ENCODE data around the gene ZC3H13.
A peak's percentile ranks its signal among the peaks of the same experiment; 100 is the strongest.
"Not testable (repeated sequence)": the region's sequence is repeated elsewhere in the genome, so short reads cannot be mapped to it uniquely, and the experiment has no call there.

Gene ZC3H13

GRCh38 chr13:46006688-46007452 lies 45.7 kb downstream of the ZC3H13 start:
- no peak for DNase-seq

DNA sequence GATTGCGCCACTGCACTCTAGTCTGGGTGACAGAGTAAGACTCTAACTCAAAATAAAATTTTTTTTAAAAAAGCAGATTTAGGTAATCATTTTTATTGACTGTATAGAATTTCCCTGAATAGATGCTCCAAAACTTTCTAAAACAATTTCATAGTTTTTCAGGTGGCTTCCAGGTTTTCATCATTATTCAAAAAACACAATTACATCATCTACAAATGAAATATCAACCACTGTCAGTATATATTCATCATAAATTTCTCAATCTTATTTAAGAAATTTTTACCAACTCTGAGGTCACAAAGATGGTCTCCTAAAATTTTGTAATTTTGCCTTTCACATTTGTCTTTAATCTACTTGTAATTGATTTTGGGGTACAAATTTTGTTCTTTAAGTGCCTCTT lies 48.1 kb downstream of the ZC3H13 start:
- DNase-seq = no peak

- no peak for DNase-seq
Observed at GRCh38 chr13:45996631-45997030, 55.9 kb downstream of the ZC3H13 start.

DNA sequence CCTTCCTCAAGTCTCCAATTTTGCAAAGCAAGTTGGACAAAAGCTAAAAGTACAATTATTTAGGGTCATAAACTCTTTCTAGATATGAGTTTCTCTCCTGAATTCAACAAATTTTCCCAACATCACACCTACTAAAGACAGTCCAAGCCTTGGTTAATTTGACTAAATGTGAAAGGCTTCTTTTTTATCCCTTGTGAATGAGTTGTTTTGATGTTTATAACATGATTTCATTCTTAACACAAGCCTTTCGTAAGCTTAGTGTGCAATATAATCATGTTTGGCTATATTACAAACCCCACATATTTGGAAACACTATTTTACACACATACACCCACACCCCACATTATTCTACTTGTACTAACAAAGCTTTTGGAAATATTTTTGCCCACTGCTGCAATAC lies 57.3 kb downstream of the ZC3H13 start:
- no peak for DNase-seq

DNA sequence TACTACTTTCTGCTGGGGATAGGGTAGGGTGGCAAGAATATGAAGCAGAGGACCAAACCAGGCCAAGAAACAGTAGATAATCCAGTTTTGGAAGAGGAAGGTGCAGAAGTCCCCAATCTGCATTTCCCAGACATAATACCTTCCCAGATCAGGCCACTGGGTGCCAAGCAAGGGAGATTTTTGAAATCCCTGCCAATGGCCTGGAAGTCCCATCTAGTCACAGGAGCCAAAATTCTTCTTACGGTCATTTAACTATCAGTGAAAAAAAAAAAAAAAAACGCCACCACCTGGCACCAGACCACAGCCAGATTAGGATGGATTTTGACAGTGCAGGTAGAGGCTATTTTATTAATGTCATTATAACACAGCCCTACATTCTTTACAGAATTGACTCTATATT lies 57.8 kb downstream of the ZC3H13 start:
- DNase-seq = no peak

- DNase-seq = no peak
Observed at GRCh38 chr13:45989607-45990006, 62.9 kb downstream of the ZC3H13 start.

- DNase-seq = not testable (repeated sequence)
Observed at GRCh38 chr13:45981127-45981526, 71.4 kb downstream of the ZC3H13 start.

GRCh38 chr13:45975337-45975736 lies 77.2 kb downstream of the ZC3H13 start:
- no peak for DNase-seq

GRCh38 chr13:45974500-45974899 lies 78.0 kb downstream of the ZC3H13 start:
- DNase-seq = no peak

DNA sequence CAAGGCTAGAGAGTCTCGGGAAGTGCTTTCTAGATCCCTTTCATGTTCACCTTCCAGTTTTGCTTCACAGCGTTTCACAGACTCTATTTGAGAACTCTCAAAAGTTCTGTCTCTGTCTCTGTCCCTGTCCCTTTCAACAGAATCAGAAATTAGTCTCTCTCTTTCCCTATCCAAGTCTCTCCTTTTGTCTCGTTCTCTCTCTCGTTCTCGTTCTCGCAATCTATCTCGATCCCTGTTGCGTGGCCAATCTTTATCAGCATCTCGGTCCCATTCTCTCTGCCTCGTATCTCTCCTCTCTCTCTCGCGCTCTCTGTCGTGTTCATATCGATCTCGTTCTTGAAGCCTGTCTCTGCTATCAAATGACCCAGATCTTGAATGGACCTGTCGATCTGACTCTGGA lies 85.0 kb downstream of the ZC3H13 start:
- DNase-seq = no peak

DNA sequence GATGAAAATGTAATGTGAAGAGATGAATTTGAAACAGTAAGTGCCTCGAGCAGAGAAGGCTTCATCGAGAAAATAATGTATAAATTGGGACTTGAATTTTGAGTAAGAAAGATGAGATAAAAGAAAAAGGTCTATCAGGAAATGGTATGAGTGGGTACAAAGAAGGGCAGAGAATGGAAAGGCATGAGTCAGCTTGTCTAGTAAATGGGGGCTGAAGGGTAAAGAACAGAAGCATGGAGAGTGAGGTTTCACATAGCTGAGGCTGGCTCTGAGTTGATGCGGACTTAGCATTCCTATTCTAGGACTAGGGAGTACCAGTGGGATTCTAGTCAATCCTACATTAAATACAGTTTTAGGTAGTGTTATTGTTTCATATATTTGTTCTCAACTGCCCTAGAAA lies 85.8 kb downstream of the ZC3H13 start:
- no peak for DNase-seq

DNA sequence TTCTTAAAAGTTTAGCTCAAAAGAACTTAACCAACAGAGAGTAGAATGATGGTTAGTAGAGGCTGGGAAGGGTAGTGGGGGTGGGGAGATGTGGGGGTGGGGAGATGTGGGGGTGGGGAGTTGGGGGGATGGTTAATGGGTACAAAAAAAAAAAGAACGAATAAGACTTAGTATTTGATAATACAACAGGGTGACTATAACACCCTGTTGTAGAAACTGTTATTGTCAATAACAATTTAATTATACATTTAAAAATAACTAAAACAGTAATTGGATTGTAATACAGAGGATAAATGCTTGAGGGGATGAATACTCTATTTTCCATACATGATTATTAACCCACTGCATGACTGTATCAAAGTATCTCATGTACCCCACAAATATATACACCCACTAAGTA lies 91.1 kb downstream of the ZC3H13 start:
- no peak for DNase-seq

DNA sequence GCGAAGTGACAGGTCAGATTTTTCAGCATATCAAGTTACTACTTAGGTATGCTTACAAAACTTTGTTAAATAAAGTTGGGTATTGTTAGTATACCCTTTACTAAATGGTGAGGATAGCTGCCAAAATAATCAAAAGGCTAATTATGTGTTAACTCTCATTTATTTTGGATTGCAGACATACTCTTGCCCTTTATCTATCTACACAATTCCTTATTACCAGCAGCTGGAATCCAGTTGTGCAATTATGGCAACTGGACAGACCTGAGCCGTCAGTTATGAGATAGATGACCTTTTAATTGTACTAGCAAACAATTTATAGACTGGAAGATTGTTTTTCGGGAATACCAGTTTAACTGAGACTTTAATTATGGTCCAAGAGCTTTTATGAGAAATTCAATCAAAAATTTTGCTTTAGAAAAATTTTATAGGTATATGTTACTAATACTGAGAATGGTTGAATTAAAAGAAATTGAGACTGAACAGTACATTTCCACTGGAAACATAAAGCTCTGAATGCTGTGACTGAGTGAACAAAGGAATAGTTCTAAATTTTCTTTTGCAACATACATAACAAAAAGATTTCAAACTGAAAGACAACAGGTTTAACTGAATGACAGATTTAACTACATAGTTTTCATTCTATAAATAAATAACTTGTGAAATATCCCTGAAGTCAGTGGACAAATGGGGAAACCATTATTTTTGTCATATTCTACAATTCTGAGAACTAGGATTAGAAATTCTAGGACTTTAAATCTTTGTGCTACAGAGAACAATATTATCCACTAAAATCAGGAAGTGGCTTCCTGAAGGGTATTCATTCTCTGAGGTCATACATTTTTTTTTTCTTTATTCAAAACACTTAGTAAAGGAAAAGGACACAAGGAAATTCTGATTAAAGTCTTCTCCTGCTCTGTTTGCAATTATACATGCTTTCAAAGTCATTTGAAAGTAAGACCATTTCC lies 97.4 kb downstream of the ZC3H13 start:
- no peak for DNase-seq

DNA sequence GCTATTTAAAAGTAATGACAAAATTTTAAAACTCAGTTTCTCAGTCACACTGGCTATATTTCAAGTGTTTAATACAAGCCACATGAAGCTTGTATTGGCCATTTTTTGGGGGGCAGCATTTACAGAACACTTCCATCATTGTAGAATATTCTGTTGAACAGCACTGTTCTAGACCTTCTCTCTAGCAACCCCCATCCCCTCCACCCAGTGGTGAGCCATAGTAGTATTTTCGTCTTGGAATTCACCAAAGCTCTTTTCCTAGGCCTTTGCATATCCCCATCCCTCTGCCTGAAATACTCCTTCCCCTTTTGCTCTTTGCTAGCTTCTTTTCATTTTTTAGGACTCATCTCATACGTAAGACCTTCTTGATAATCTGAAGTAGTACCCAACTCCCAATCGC lies 99.5 kb downstream of the ZC3H13 start:
- DNase-seq = no peak

GRCh38 chr13:45951724-45952123 lies 100.8 kb downstream of the ZC3H13 start:
- DNase-seq = no peak

GRCh38 chr13:45951166-45951565 lies 101.4 kb downstream of the ZC3H13 start:
- peak in 1 of 2 experiments; percentile 4 for DNase-seq

DNA sequence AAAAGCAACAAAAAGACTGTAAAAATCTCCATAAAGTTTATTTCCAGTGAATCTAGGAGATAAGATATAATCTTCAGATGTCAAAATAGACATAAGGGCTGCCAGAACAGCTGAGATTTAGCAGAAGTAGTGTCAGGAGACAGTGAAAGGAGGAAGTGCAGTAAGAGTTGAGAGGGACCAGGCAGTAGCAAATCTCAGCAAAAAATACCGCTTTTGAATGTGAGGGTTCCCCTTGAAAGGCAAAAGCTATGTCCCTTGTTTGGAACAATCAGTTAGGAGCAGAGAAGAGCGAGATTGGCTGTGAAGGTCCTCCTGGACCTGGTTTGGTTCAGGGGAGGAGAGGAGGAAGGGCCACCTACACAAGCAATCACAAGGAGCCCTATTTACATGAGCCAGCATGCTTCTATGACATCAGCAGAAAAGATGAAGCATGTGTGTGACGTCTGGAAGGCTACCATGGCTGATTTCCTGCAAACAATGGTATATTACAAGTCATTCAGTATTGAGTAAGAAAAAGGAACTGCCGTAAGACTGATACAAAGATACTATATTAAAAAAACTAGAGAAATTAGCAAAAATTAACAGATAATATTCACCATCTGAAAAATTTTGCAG lies 102.1 kb downstream of the ZC3H13 start:
- peak; percentile 33 to 59 for DNase-seq

- no peak for DNase-seq
Observed at GRCh38 chr13:45949161-45949560, 103.4 kb downstream of the ZC3H13 start.

DNA sequence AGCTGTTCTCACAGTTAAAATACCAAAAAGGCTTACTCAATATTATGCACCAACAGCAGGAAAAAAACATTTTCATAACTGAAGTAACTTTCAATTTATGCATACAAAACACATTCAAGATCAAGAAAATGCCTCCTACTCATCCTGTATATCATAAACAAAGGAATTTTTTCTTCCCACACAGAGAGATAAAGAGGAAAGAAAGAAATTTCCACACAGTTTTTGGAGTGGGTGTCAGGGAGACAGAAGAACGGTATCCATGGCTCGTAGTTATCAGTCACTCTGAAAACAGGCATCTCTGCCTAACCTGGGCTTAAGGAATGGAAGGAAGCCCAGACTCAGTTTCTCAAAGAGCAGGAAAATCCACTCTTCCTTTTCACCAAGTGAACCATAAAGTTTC lies 108.6 kb downstream of the ZC3H13 start:
- no peak for DNase-seq

- DNase-seq = no peak
Observed at GRCh38 chr13:45943120-45943519, 109.4 kb downstream of the ZC3H13 start.

- no peak for DNase-seq
Observed at GRCh38 chr13:45941261-45941660, 111.3 kb downstream of the ZC3H13 start.

DNA sequence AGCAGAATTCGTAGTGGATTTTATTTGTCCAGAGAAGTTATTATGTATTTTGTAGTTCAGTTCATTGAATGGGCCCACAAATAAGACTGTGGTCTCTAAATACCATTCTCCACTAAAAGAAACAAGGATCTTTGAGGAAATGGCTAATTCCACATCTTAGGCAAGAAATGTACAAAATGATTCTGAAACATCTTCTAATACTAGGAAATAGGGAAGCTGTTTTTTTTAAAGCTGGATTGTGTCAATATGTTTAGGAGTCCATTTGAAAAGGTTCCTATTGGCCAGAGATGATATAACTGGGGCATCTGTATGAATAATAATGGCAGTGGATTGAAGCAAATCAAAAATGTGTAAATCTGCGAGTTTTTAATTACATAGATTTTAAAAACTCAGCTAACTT lies 112.5 kb downstream of the ZC3H13 start:
- DNase-seq = no peak

DNA sequence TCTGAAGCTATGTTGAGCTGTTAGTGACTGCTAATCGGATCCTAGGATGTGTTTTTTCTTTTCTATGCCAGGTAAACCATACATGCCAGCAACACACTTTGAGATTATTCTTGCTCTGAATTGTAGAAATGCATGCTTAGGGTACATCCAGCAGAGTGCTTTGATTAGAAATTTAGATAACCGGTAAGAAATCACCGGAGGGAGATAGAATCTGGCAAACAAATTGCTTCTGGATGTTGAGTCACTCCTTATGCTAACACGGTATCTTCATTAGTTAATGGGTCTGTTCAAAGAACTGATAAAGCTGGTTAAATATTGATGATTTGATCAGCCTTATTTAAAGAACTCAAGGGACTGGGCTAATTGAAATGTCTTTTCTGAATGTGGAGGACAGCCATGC lies 115.9 kb downstream of the ZC3H13 start:
- no peak for DNase-seq

DNA sequence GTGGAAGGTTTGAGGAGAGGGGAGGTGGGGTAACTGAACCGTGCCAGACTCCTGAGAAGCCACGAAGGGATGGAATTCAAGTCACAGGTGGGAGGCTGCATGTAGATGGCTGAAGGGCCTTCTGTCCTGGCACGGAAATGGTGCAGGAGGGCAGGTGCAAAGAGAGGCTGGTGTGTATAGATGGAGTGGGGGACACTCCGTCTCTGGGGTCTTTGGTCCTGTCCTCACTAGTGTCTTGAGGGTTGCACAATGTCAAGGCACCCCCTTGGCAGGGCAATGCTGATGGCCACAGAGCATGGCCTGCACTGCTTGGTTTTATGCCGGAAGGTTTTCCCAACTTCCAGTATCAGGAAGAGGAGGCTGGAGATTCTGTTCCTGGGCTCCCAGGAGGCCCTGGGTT lies 118.3 kb downstream of the ZC3H13 start:
- DNase-seq = no peak

Data from AML-193 (cell line).